HG03457 (cell line): Measurements from ENCODE around the gene ADAT1.
A peak's percentile ranks its signal among the peaks of the same experiment; 100 is the strongest.

ENCODE experiments used
- ATAC-seq: cut with Tn5 transposase; IDR thresholded peaks from one replicate; pipeline ENCODE4 v1.9.1; 2021; ENCODE audit warnings: moderate number of reproducible peaks; ENCODE audit not compliant: unreplicated experiment

ADAT1 gene, protein sequence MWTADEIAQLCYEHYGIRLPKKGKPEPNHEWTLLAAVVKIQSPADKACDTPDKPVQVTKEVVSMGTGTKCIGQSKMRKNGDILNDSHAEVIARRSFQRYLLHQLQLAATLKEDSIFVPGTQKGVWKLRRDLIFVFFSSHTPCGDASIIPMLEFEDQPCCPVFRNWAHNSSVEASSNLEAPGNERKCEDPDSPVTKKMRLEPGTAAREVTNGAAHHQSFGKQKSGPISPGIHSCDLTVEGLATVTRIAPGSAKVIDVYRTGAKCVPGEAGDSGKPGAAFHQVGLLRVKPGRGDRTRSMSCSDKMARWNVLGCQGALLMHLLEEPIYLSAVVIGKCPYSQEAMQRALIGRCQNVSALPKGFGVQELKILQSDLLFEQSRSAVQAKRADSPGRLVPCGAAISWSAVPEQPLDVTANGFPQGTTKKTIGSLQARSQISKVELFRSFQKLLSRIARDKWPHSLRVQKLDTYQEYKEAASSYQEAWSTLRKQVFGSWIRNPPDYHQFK

DNA sequence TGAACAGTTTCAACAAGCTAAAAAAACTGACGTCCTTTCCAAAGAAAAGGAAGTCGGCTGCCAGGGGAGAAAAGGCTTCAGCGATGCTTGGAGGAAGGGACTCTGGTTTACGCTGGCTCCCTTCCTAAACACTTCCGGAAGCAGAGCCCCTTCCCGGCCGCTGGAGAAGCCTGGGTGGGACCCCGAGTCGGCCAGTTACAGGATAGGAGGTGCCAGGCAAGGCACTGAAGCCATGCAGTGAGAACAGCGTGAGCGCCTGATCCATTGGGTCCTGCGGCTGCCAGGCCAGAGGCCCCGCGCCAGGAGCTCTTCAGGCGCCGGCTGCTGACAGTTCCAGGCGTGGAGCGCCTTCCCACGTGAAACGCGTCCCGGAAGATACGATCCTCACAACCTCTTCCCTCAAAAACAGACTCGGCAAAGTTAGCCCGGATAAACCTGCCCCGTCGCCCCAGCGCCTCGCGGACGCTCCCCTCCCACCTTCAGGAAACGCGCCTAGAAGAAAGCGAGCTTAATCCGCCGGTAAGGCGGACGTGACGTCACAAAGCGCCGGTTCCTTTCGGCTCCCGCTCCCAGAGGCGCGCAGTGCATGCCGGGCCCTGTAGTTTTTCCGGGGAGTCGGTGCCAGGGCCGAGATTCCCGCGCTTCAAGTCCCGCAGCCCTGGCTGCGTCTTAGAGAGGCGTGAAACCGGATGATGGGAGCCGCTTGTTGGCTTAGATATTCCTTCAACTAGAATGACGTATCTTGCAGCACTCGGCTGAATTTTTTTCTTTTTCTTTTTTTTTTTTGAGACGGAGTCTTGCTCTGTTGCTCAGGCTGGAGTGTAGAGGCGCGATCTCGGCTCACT lies at the start of gene ADAT1:
Gene ADAT1, minus strand, starts transcription at position 521 of the 845 bp plus-strand sequence. CDS start 2,482 bp downstream, outside the sequence.
- ATAC-seq = peak; percentile 95

DNA sequence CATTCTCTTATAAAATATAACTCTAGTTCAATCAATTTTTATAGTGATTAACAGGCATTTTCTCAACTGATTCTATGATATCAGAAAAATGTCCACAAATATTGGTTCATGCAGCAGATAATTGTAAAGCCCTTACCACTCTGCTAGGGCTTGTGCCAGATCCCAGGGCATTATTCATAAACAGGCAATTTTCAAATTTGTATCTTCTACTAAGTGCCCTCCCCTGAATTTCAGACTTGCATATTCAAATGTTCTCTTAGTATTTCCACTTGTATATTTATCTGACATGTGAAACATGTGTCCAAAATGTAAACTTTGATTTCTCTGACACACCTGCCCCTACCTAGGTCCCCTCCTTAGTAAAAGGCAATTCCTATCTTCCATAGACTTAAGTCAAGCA lies 44.4 kb upstream of the ADAT1 start:
- ATAC-seq = no peak

DNA sequence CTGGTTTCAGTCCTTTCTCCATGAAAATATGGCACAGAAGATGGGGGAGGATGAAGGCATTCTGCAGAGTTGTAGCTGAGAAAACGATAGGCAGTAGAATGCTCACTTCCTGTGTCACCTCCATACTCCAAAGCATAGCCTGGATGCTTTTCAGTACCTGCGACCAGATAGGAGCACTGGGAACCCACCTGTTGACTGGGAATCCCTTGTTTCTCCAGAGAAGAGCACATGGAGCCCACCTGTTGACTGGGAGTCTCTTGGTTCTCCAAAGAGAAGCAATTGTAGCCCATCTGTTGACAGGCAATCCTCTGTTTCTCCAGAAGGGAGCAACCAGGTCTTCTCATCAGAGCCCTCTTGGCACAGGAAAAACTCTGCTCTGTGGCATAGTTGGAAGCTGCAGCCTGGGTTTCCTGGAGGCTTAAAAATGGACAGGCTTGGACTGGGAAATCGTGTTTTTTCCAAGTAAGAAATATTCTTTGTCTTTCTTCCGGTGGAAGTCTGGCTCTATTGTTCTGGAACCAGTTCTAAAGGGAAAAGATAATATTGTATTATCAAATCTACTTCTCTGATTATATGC lies 37.7 kb upstream of the ADAT1 start:
- ATAC-seq = no peak

DNA sequence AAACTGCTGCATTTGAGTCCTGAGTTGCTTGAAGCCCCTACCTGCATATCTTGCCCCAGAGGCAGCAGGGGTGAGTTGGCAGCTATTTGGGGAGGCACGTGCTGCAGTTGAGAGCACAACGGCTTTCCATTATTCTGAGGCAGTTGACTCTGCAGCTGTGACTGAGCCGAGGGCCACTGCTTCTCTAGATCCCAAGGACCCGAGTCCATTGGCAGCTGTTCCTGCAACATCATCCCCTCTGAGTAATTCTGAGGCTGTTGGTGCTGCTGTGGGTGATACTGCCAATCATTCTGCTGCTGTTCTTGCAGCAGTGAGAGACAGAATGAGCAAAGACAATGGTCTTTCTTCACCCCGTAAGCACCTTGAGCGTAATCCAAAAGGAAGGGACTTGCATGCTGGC lies 37.2 kb upstream of the ADAT1 start:
- ATAC-seq = no peak

DNA sequence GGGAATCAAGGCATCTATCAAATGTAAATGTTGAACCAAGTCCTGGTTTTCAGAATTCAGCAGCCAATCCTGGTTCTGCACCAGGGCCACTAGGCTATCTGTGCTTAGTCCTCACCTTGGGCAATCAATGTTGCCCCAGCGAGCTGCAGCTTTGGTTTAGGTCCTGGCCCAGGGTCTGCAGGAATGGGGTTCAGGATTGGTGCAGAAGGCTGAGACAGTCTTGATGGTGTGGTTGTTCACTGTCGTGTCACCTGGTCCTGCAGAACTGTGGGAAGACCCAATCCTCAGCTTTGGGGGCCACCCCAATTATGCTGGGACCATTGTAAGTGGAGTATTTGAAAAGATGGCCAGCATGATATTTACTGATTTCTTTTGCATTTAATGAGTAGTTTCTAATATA lies 35.1 kb upstream of the ADAT1 start:
- no peak for ATAC-seq

DNA sequence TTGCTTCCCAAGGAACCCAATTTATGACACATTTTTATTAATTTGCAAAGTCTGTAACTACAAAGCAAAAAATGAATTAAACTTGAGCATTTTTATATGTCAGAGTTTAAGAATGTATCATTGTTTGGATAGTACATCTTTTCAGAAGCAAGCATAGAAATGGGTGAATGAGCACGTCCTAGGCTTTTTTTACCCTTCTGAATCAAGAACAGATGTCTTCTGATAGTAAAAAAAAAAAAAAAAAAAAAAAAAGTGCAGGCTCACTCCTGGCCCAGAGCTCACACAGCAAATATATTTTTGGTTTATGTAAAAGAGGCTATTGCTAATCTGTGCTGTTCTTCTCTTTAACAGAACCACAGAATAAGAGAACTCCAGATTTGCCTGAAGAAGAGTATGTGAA lies 30.8 kb upstream of the ADAT1 start:
- ATAC-seq = no peak

DNA sequence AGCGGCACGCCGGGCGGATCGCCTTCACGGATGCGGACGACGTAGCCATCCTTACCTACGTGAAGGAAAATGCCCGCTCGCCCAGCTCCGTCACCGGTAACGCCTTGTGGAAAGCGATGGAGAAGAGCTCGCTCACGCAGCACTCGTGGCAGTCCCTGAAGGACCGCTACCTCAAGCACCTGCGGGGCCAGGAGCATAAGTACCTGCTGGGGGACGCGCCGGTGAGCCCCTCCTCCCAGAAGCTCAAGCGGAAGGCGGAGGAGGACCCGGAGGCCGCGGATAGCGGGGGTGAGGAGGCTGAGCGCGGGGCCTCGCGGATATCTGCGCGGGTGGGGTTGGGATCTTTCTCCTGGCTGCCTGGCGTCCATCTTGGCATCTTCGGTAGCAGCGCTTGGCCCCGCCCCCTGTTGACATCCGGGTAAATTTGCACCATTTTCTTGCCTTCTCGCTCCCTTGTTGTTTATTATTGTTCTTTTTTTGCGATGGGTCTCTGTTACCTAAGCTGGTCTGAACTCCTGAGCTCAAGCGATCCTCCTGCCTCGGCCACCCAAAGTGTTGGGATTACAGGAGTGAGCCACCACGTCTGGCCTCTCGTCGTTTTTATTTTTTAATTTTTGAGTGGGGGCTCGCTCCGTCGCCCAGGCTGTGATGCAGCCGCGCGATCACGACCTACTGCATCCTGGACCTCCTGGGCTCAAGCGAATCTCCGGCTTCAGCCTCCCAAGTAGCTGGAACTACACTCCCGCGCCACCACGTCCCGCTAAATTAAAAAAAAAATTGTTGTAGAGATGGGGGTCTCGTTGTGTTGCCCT lies 25.4 kb upstream of the ADAT1 start:
- peak; percentile 20 for ATAC-seq

DNA sequence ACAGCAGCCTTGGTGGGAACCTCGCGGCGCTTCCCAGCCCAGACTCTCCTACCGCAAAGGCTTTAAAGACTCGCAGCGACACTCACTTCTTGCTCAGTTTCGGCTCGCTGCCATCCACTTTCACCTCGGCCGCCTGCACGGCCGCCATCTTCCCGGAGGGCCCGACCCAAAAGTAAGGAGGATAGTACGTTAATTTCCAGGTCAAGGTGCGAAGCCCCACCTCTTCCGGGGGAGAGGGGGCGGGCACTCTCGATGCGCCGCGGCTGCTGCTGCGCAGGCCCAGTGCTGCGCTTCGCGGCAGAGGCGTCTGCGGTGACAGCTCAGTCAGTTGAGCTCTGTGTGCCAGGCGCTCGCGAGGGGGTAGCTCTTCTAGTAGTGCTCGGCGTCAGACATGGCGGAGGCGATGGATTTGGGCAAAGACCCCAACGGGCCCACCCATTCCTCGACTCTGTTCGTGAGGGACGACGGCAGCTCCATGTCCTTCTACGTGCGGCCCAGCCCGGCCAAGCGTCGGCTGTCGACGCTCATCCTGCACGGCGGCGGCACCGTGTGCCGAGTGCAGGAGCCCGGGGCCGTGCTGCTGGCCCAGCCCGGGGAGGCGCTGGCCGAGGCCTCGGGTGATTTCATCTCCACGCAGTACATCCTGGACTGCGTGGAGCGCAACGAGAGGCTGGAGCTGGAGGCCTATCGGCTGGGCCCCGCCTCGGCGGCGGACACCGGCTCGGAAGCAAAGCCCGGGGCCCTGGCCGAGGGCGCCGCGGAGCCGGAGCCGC lies 24.6 kb upstream of the ADAT1 start, which contains the start of the genes KARS1 and TERF2IP:
Gene KARS1, minus strand, starts transcription at position 174 of the 773 bp plus-strand sequence. Its CDS starts 26 bp downstream, at position 148.
Gene TERF2IP, plus strand, starts transcription at position 282 of the 773 bp plus-strand sequence. Its CDS starts 110 bp downstream, at position 392.
- peak; percentile 83 for ATAC-seq

DNA sequence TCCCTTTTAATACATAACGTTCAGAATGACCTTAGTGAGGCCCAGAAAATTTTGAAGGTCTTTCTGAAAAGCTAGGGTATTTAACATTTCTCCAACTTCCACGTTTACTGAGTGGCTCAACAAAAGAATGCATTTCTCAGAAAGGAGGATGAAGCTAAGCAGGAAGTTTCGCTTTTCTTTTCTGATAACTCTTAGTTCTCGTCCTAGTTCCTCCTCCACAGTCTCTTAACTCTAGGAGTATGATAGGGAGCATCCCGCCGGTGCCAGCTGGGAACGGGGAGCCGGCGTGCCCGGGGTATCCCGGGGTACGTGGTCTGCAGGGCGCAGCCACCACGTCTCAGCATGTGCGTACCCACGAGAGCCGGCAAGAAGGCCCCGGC lies 24.0 kb upstream of the ADAT1 start:
- ATAC-seq = no peak

DNA sequence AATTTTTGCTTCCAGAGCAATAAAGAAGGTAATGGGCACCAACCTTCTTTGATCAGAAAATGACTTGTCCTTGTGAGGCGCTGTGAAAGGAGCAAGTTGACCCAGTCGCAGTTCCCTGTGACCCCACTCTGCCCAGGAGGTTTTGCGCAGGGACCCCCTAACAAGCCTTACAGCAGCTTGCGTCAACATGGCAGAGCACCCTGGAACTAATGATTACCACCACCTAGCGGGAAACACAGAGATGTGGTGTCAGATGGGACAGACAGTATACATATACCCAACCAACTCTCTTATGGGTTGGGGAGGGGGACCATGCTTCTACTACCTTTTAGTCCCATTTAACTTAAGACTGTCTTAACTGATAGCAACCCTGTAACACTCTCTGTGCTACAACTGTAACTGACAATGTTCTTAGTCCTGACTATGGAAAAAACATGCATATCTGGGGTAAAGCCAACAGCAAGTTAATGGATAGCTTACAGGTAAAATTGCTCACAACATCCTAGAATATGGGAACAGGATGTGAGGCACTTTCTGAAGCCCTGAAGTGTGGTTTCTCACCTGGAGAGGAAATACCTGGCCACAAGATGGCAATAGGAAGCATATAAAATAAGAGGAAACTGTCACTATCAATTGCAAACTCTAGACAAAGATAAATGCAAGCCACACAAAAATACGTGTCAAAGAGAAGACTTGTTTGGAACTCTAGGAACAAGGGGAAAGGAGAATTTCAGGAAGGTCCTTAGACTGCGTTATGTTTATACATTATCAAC lies 21.3 kb upstream of the ADAT1 start:
- ATAC-seq = no peak

DNA sequence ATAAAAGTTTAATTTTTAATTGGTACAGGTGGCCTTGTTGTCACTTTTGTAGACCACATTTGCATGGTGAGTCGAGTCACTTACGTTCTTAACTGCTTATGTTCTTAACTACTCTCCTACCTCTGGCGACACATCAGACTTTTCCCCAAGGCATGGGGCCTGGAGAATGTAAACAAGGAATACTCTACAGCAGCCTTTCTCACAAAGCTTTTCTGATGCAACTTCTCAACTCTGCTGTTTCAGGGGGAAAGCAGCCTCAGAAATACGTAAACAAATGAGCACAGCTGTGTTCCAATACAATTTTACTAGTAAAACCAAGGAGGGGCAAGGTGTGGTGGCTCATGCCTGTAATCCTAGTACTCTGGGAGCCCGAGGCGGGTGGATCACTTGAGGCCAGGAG lies 17.5 kb upstream of the ADAT1 start:
- ATAC-seq = no peak

DNA sequence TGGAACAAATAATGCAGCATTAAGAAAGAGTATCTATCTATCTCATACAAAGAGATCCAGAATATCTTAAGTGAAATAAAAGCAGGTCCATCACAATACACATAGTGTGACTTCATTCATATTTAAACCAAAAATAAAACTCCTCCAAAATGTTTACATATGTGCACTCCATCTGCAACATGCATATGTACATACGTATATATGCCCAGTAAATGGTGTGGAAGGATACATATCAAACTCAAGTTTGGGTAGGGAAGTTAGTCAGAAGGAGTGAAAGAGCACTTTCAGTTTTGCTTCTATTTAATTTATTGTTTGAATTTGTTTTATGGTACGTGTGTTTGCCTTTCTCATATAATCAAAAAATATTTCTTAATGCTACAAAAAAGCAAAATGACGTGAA lies 12.0 kb upstream of the ADAT1 start:
- ATAC-seq = no peak

DNA sequence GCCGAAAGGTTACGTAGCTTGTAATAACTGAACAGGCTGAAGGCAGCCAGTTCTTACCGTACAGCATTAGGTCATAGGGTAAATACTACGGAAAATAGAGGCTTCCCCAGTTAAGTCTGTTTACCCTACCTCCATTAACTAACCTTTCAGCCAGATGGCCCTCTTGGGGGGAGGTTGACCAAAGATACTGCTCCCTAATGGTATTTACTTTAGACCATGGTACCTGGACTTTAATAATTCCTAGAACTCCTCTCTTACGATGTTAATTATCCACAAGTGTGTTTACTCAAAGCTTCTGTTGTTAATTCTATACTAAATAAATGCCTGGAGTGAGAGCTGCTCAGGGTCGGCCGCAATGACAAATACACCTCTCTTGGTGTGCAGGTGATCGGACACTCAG lies 9.8 kb upstream of the ADAT1 start:
- no peak for ATAC-seq

DNA sequence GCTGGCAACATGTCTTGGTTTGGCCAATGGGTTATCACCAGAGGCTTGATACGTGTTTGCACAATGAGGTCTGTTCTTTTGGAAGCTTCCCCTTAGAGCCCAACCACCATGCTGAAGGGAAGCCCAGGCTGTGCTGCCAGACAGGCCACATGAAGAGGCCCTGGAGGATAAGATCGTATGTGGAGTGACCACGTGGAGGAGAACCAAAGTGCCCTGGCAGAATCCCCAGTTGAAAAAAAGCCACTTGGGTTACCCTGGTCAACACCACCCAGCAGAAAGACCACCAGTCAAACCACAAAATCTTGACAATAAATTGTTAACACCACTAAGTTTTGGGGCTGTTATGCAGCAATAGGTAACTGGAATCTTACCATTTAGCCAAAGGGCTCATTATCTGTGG lies 7.0 kb upstream of the ADAT1 start:
- no peak for ATAC-seq

DNA sequence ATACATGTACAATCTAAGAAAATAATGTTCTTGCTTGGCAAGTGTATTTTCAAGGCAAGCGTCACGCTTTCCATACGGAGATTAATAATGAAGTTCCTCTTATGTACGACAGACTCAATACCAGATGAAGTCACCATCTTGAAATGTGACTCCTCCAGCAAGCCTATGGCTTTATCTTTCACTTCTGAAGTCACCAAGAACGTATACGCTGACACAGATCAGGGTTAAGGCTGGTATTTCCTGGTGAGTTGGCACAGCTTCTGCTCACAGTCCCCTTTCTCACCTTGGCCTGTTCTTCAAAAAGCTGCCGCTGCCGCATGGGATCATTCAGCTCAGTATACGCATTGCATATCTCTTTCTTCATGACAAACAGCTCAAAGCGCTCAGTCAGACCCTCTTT lies 6.1 kb upstream of the ADAT1 start:
- no peak for ATAC-seq

DNA sequence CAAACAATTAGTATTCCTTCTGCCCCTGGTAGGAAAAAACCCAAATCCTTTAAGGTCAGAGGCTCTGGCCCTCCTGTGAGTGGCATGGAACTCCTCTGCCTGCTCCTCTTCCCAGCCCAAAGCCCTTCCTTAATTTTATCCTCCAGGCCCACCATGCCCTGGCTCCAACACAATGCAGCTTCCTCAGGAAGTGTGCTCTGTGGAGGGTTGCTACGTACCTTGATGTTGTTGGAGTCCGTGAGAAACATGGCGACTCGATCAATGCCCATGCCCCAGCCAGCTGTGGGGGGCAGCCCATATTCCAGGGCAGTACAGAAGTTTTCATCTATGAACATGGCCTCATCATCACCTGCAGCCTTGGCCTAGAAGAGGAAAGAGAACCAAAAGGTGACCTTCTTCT lies 5.3 kb upstream of the ADAT1 start:
- no peak for ATAC-seq

DNA sequence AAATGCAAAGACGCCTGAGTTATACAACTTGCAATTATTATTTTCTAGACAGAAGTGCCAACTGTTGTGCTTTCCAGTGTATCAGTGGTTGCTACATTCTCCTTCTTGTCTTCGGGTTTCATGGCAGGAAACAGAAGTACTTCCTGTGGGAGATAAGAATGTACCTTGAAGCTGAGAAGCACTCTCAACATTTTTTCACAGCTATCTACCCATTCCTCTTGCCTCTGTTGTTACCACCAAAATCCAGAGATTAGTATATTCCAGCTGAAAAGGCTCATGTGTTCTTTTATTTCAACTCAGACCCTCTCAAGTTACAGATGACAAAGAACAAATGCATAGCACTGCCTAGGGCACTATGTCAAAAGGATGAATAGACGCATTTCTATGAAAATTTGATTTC lies 4.8 kb upstream of the ADAT1 start:
- no peak for ATAC-seq

DNA sequence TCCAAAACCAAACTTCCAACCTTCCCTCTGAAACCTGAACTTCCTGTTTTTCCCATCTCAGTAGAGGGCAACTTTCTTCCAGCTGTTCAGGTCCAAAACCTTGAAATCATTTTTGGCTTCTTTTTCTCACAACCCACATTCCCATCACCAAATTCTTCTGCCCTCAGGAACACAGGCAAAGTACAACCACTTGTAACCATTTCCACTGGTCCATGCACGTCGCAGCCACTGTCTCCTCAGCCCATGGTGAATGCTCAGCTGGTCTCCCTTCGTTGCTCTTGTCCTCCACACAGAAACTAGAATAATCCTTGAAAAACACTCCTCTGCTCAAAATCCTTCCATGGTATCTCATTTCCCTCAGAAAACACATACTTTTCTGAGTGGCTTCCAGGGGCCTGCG lies 3.7 kb upstream of the ADAT1 start:
- no peak for ATAC-seq

DNA sequence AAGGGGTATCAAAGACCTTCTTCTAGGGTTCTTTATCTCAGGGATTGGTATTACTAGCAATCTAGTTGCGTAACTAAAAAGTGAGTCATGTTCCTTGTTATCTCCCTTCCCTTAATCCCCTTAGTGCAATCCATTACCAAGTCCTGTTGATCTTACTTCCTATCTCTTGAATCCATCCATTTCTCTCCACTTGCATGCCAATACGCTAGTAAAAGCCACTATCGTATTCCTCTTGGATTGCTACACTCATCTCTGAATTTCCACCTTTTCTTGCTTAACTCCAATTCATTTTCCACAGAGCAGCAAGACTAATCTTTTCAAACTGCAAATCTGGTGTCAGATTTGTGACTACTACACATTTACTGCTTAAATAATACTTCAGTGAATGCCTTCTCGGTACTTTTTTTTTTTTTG lies 1.8 kb upstream of the ADAT1 start:
- no peak for ATAC-seq
